ENCODE data around the gene ZFP36L1. TPM values are rescaled to one million over a fixed set of nuclear protein-coding genes. Genes with fewer than 3 reads are reported as not detected.
A peak's percentile ranks its signal among the peaks of the same experiment; 100 is the strongest.

ZFP36L1 gene
- total RNA-seq, 1 donor from 2014 or later, result 199 TPM

DNA sequence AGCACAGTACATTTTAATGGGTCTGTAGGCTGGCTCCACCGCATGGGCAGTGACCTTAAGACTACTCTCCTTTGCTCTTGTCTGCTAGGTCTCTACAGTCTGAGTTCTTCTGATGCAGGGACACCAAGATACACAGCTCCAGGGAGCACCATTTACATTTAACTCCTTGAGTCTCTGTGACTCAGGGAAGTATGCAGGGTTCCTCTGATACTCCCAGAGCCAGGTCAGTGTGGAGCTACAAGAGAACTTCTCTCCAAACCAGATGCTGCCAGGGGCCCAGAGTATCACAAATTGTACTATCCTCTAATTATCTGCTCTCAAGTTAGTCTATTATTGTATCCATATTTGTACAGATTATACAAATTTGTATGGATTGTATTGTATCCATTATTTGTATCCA, 15.2 kb downstream of the ZFP36L1 start:
- H3K27me3 ChIP-seq (ENCODE audit: low read depth), result no peaks in the 10 kb centered on the region
- H3K4me1 ChIP-seq, result peaks cover 50% of the 10 kb centered on the region
- intact Hi-C loops (cut with DNase I), result no loop called here
- H3K4me3 ChIP-seq, result no peak overlapping the region
- no peak for ATAC-seq
- H3K36me3 ChIP-seq, result no peaks in the 10 kb centered on the region
- no peaks in the 10 kb centered on the region for H3K9me3 ChIP-seq
- TF ChIP-seq, protein P1, sequence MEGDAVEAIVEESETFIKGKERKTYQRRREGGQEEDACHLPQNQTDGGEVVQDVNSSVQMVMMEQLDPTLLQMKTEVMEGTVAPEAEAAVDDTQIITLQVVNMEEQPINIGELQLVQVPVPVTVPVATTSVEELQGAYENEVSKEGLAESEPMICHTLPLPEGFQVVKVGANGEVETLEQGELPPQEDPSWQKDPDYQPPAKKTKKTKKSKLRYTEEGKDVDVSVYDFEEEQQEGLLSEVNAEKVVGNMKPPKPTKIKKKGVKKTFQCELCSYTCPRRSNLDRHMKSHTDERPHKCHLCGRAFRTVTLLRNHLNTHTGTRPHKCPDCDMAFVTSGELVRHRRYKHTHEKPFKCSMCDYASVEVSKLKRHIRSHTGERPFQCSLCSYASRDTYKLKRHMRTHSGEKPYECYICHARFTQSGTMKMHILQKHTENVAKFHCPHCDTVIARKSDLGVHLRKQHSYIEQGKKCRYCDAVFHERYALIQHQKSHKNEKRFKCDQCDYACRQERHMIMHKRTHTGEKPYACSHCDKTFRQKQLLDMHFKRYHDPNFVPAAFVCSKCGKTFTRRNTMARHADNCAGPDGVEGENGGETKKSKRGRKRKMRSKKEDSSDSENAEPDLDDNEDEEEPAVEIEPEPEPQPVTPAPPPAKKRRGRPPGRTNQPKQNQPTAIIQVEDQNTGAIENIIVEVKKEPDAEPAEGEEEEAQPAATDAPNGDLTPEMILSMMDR (IDR thresholded peaks at IDR 0.05), result no peak
- DNase-seq, result no peak
- no peak overlapping the region for H3K27ac ChIP-seq

DNA sequence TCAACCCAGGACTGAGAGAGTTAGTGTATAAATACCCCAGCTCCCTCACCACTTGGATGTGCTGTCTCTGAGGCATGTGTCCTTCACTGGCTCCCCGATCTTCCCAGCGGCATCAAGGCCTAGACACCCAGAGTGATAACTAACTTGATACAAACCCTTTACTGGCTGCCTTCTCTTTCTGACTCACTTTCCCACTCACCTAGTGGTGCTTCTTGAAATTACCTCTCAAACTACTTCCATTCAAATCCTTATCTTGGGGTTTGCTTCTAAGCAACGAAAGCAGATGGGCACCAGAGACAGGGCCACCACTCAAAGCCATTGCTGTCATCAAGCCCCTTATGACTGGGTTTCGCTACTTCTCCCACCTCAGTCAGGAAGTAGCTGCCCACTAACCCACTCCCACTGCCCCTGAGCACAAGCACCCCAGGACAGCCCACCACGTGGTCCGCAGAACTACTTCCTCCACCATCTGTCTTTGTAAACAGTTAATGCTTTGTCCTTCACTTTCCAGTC, 17.2 kb downstream of the ZFP36L1 start:
- H3K9me3 ChIP-seq, result no peaks in the 10 kb centered on the region

DNA sequence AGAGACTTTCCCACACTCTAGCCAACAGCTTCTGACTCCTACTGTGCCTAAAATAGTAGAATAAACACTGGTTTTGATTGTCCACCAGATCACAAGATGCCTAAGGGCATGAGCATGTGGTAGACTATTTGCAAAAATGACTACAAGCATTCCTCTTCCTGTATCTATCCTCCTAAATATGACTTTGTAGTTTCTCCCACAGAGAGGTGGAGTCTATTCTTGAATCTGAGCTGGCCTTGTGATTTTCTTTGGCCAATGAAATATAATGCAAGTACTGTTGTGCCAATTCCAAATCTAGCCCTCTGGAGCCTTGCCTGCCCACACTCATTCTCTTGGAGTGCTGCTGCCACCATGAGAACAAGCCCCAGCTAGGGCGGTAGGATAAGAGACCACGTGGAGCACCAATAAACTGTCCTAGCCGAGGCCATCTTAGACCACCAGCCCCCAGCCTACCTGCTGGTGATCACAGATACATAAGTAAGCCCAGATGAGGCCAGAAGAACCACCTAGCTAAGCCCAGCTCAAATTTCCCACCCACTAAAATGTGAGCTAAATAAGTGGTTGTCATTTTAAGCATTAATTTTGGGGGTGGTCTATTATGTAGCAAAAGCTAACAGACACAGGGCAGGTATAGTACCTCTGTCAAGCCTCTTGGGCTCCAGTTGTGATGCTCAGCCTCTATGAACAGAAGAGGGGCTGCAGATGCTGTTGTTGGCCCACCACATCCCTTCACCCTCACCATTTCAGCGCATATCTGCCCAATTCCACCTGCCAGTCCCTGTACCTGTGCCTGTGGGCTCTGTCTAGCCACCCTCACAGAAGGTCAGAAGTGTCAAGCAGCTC, 17.9 kb downstream of the ZFP36L1 start:
- H3K27ac ChIP-seq, result no peak overlapping the region
- H3K36me3 ChIP-seq, result no peaks in the 10 kb centered on the region
- H3K9me3 ChIP-seq, result no peaks in the 10 kb centered on the region
- H3K4me3 ChIP-seq, result no peak overlapping the region
- peaks cover 44% of the 10 kb centered on the region for H3K4me1 ChIP-seq
- ATAC-seq (no peak), DNase-seq (no peak)
- intact Hi-C loops (cut with DNase I), result no loop called here
- no peaks in the 10 kb centered on the region for H3K27me3 ChIP-seq (ENCODE audit: low read depth)
- TF ChIP-seq, protein P1 (IDR thresholded peaks at IDR 0.05), result no peak

More for the DNA sequence above, 17.2 kb downstream of the ZFP36L1 start:
- no peaks in the 10 kb centered on the region for H3K27me3 ChIP-seq (ENCODE audit: low read depth)
- DNase-seq (no peak), ATAC-seq (no peak)
- intact Hi-C loops (cut with DNase I), result no loop called here
- H3K36me3 ChIP-seq, result no peaks in the 10 kb centered on the region
- H3K4me3 ChIP-seq, result no peak overlapping the region
- H3K4me1 ChIP-seq, result peaks cover 49% of the 10 kb centered on the region
- TF ChIP-seq, protein P1 (IDR thresholded peaks at IDR 0.05), result no peak
- H3K27ac ChIP-seq, result no peak overlapping the region

DNA sequence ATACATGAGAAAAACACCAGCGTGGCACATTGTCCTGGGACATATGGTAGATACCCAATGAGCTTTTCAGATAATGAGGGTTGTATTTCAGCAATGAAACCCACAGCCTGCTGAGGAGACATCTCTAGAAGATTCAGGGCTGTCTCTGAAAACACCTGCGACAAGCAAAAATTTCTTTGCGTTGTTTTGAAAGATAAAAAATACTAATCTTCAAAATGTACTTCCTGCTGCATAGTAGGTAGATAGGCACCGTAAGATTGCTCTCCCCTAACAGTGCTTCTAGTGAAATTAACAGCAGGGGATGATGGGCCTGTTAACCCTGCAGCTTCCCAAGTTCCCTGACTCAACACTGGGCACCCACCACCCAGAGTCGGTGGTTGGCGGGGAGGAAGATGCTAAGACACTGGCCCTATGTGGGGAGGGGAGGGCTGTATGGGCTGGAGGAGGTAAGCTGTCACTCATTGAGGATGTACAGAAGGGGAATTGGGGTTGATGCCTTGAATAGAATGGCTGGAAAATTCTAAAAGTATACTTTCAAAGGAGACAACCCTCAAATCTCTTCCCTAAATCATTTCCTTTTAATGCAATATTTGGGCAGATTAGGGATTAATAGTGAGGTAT, 20.0 kb downstream of the ZFP36L1 start:
- H3K4me3 ChIP-seq, result no peak overlapping the region
- no peak for ATAC-seq
- intact Hi-C loops (cut with DNase I), result no loop called here
- H3K9me3 ChIP-seq, result no peaks in the 10 kb centered on the region
- no peaks in the 10 kb centered on the region for H3K36me3 ChIP-seq
- peak overlapping the region; percentile 77 for H3K27ac ChIP-seq
- TF ChIP-seq, protein P1 (IDR thresholded peaks at IDR 0.05), result no peak
- H3K27me3 ChIP-seq (ENCODE audit: low read depth), result no peaks in the 10 kb centered on the region
- H3K4me1 ChIP-seq, result peaks cover 24% of the 10 kb centered on the region
- no peak for DNase-seq

DNA sequence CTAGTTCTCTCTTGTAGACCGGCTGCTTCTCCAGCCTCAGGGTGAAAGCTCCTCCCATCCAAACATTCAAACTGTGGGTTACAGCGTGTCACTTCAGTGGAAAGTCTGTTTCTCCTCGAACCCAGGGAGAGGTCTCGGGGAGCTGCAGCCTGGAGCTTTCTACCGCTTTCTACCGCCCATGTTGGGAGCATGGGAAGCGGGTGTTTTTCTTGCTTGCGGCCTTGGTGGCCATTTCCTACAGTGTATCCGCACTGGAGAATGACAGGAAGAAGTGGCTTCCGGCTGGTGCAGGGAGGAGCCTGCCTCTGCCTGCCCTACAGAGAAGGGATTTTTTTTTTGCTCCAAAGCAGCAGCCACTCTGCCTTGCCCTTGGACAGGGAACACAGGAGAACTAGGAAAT, 21.2 kb downstream of the ZFP36L1 start:
- Histone ChIP-seq H3K27me3 (ENCODE audit: low read depth) (no peaks in the 10 kb centered on the region), H3K27ac (peak overlapping the region; percentile 77), H3K4me1 (peaks cover 22% of the 10 kb centered on the region), H3K9me3 (no peaks in the 10 kb centered on the region), H3K36me3 (no peaks in the 10 kb centered on the region), H3K4me3 (no peak overlapping the region)
- peak; percentile 34 to 47 for ATAC-seq
- intact Hi-C loops (cut with DNase I), result no loop called here
- no peak for DNase-seq
- TF ChIP-seq, protein P1 (IDR thresholded peaks at IDR 0.05), result no peak

Measured in lower lobe of right lung (tissue), 2 donors.